WTC11 (cell line): ENCODE measurements around the gene EIF2D. TPM values are rescaled to one million over a fixed set of nuclear protein-coding genes. Genes with fewer than 3 reads are reported as not detected.
A peak's percentile ranks its signal among the peaks of the same experiment; 100 is the strongest.

Experiments
- ETV6 ChIP-seq: sonication (generic); formaldehyde crosslinking; IDR thresholded peaks from 2 replicates; pipeline ENCODE4 v1.8.1; 2022; ENCODE audit warnings: mild to moderate bottlenecking, missing genetic modification reagents
- IRF2 ChIP-seq: sonication (generic); formaldehyde crosslinking; IDR thresholded peaks from 2 replicates; pipeline ENCODE4 v1.8.0; 2022; ENCODE audit warnings: low read depth, missing genetic modification reagents, borderline replicate concordance
- JUN ChIP-seq: sonication (generic); formaldehyde crosslinking; IDR thresholded peaks from 2 replicates; pipeline ENCODE4 v1.8.0; 2023; ENCODE audit warnings: mild to moderate bottlenecking, missing genetic modification reagents
- KAT7 ChIP-seq: sonication (generic); formaldehyde crosslinking; IDR thresholded peaks from 2 replicates; pipeline ENCODE4 v1.8.1; 2023; ENCODE audit warnings: missing genetic modification reagents, mild to moderate bottlenecking, borderline replicate concordance
- MXD4 ChIP-seq: fragments of 250-450 bp; sonication (Bioruptor Pico); IDR thresholded peaks from 2 replicates; pipeline ENCODE4 v1.8.0; 2021; ENCODE audit warnings: mild to moderate bottlenecking, moderate library complexity, borderline replicate concordance
- NFE2L1 ChIP-seq: sonication (generic); formaldehyde crosslinking; IDR thresholded peaks from 2 replicates; pipeline ENCODE4 v1.8.1; 2023; ENCODE audit warnings: missing genetic modification reagents
- NR2C2 ChIP-seq: sonication (generic); formaldehyde crosslinking; IDR thresholded peaks from 2 replicates; pipeline ENCODE4 v1.8.0; 2022; ENCODE audit warnings: mild to moderate bottlenecking, missing genetic modification reagents
- PRRX2 ChIP-seq: fragments of 250-450 bp; sonication (Bioruptor Pico); IDR thresholded peaks from 2 replicates; pipeline ENCODE4 v1.8.0; 2021; ENCODE audit warnings: mild to moderate bottlenecking
- SMAD3 ChIP-seq: sonication (generic); formaldehyde crosslinking; IDR thresholded peaks from 2 replicates; pipeline ENCODE4 v1.8.0; 2022; ENCODE audit warnings: missing genetic modification reagents, mild to moderate bottlenecking, borderline replicate concordance
- SOX15 ChIP-seq: fragments of 250-450 bp; sonication (Bioruptor Pico); IDR thresholded peaks from 2 replicates; pipeline ENCODE4 v1.9.0; 2021; ENCODE audit warnings: mild to moderate bottlenecking
- TCF7 ChIP-seq: sonication (generic); formaldehyde crosslinking; IDR thresholded peaks from 2 replicates; pipeline ENCODE4 v1.8.0; 2022; ENCODE audit warnings: mild to moderate bottlenecking, low read depth, missing genetic modification reagents, moderate library complexity
- TEAD4 ChIP-seq: sonication (generic); formaldehyde crosslinking; IDR thresholded peaks from 2 replicates; pipeline ENCODE4 v1.8.0; 2022; ENCODE audit warnings: mild to moderate bottlenecking, missing genetic modification reagents
- ZBTB21 ChIP-seq: sonication (generic); formaldehyde crosslinking; IDR thresholded peaks from 2 replicates; pipeline ENCODE4 v1.8.1; 2023; ENCODE audit warnings: mild to moderate bottlenecking, missing genetic modification reagents, borderline replicate concordance
- ZNF219 ChIP-seq: sonication (generic); formaldehyde crosslinking; IDR thresholded peaks from 2 replicates; pipeline ENCODE4 v1.8.0; 2023; ENCODE audit warnings: missing genetic modification reagents, mild to moderate bottlenecking, borderline replicate concordance
- ZNF232 ChIP-seq: sonication (generic); formaldehyde crosslinking; IDR thresholded peaks from 2 replicates; pipeline ENCODE4 v1.8.0; 2022; ENCODE audit warnings: mild to moderate bottlenecking, missing genetic modification reagents
- ZNF263 ChIP-seq: sonication (generic); formaldehyde crosslinking; IDR thresholded peaks from 2 replicates; pipeline ENCODE4 v1.8.1; 2022; ENCODE audit warnings: low read depth, mild to moderate bottlenecking, moderate library complexity, missing genetic modification reagents
- ZNF317 ChIP-seq: sonication (generic); formaldehyde crosslinking; IDR thresholded peaks from 2 replicates; pipeline ENCODE4 v1.8.1; 2023; ENCODE audit warnings: low read depth, mild to moderate bottlenecking, moderate library complexity, missing genetic modification reagents, borderline replicate concordance
- ZNF423 ChIP-seq: fragments of 250-450 bp; sonication (Bioruptor Pico); IDR thresholded peaks from 2 replicates; pipeline ENCODE4 v2.1.2; 2022; ENCODE audit warnings: mild to moderate bottlenecking, moderate library complexity
- total RNA-seq: library from RNA; stranded (reverse); gene quantifications from 3 replicates; pipeline ENCODE4 v1.2.3, GENCODE V29; 2021
- TF ChIP-seq, protein P1 (sequence below): fragments of 250-450 bp; sonication (Bioruptor Pico); IDR thresholded peaks from 2 replicates; pipeline ENCODE4 v1.9.0; 2021; ENCODE audit warnings: mild to moderate bottlenecking
- TF ChIP-seq, protein P2 (sequence below): sonication (generic); formaldehyde crosslinking; IDR thresholded peaks from 2 replicates; pipeline ENCODE4 v1.8.0; 2022; ENCODE audit warnings: mild to moderate bottlenecking, missing genetic modification reagents
- TF ChIP-seq, protein P3 (sequence below): fragments of 250-450 bp; sonication (Bioruptor Pico); IDR thresholded peaks from 2 replicates; pipeline ENCODE4 v1.9.0; 2021; ENCODE audit warnings: moderate library complexity, mild to moderate bottlenecking, inconsistent platforms, borderline replicate concordance
- TF ChIP-seq, protein P4 (sequence below): sonication (generic); formaldehyde crosslinking; IDR thresholded peaks from 2 replicates; pipeline ENCODE4 v1.8.0; 2023; ENCODE audit warnings: mild to moderate bottlenecking, missing genetic modification reagents
- TF ChIP-seq, protein P5 (sequence below): sonication (generic); formaldehyde crosslinking; IDR thresholded peaks from 2 replicates; pipeline ENCODE4 v1.8.0; 2022; ENCODE audit warnings: mild to moderate bottlenecking, missing genetic modification reagents
- TF ChIP-seq, protein P6 (sequence below): sonication (generic); formaldehyde crosslinking; IDR thresholded peaks from 2 replicates; pipeline ENCODE4 v1.8.0; 2023; ENCODE audit warnings: missing genetic modification reagents, mild to moderate bottlenecking, borderline replicate concordance
- TF ChIP-seq, protein P7 (sequence below): sonication (generic); formaldehyde crosslinking; IDR thresholded peaks from 2 replicates; pipeline ENCODE4 v1.8.0; 2022; ENCODE audit warnings: mild to moderate bottlenecking, missing genetic modification reagents

EIF2D gene
- total RNA-seq, 1 experiment from 2014 or later = 35.7 TPM

DNA sequence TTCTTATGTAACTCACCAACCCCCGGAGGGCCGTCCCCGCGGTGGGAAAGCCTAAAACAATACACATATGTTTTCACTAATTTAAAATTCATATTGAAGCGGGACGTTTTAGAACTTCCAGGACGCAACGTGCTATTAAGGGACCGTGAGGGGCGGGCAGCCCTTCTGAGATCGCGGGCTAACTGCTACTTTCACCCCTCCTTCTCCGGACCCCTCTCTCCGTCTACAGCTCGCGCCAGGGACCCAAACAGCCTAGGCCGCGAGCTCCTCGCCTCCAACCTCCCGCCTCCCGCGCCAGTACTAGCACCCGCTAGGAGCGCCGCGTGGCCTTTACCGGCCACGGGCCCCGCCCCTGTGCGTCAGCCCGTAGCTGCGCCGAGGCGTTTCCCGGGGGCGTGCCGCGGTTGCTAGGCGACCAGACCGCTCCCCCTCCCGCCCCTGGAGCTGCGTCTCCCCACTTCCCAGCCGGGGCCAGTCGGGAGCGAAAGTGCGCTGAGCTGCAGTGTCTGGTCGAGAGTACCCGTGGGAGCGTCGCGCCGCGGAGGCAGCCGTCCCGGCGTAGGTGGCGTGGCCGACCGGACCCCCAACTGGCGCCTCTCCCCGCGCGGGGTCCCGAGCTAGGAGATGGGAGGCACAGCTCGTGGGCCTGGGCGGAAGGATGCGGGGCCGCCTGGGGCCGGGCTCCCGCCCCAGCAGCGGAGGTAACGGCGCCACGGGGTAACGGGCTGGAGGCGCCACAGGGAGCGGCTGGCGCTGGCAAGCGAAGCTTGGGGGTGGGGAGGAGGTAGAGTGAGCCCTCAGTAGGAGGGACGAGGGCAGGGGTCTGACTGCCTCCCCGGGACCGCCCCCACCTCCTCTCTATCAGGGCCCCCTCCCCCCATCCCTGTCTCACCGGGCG lies 23.1 kb upstream of the EIF2D start, which contains the start of gene DYRK3 (continued):
- TF ChIP-seq, protein P1, sequence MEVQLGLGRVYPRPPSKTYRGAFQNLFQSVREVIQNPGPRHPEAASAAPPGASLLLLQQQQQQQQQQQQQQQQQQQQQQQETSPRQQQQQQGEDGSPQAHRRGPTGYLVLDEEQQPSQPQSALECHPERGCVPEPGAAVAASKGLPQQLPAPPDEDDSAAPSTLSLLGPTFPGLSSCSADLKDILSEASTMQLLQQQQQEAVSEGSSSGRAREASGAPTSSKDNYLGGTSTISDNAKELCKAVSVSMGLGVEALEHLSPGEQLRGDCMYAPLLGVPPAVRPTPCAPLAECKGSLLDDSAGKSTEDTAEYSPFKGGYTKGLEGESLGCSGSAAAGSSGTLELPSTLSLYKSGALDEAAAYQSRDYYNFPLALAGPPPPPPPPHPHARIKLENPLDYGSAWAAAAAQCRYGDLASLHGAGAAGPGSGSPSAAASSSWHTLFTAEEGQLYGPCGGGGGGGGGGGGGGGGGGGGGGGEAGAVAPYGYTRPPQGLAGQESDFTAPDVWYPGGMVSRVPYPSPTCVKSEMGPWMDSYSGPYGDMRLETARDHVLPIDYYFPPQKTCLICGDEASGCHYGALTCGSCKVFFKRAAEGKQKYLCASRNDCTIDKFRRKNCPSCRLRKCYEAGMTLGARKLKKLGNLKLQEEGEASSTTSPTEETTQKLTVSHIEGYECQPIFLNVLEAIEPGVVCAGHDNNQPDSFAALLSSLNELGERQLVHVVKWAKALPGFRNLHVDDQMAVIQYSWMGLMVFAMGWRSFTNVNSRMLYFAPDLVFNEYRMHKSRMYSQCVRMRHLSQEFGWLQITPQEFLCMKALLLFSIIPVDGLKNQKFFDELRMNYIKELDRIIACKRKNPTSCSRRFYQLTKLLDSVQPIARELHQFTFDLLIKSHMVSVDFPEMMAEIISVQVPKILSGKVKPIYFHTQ (CRISPR knock-in tag) = no peak
- TF ChIP-seq ZNF317 (CRISPR knock-in tag) (no peak), PRRX2 (CRISPR knock-in tag) (no peak), ZNF219 (CRISPR knock-in tag) (no peak), TEAD4 (CRISPR knock-in tag) (no peak), KAT7 (CRISPR knock-in tag) (no peak), NR2C2 (no peak), MXD4 (CRISPR knock-in tag) (no peak), ETV6 (CRISPR knock-in tag) (peak; percentile 91), NFE2L1 (CRISPR knock-in tag) (no peak), ZBTB21 (CRISPR knock-in tag) (no peak), JUN (CRISPR knock-in tag) (no peak), ZNF232 (CRISPR knock-in tag) (peak; percentile 93; the same call in 1 of the 2 replicates), SOX15 (no peak), ZNF423 (CRISPR knock-in tag) (peak; percentile 63), IRF2 (CRISPR knock-in tag) (no peak), TCF7 (CRISPR knock-in tag) (no peak), SMAD3 (CRISPR knock-in tag) (no peak; the same call in 1 of the 2 replicates), ZNF263 (CRISPR knock-in tag) (no peak)
- TF ChIP-seq, protein P2, sequence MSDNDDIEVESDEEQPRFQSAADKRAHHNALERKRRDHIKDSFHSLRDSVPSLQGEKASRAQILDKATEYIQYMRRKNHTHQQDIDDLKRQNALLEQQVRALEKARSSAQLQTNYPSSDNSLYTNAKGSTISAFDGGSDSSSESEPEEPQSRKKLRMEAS = peak; percentile 98
- TF ChIP-seq, protein P3, sequence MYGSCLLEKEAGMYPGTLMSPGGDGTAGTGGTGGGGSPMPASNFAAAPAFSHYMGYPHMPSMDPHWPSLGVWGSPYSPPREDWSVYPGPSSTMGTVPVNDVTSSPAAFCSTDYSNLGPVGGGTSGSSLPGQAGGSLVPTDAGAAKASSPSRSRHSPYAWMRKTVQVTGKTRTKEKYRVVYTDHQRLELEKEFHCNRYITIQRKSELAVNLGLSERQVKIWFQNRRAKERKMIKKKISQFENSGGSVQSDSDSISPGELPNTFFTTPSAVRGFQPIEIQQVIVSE (CRISPR knock-in tag) = no peak
- TF ChIP-seq, protein P4, sequence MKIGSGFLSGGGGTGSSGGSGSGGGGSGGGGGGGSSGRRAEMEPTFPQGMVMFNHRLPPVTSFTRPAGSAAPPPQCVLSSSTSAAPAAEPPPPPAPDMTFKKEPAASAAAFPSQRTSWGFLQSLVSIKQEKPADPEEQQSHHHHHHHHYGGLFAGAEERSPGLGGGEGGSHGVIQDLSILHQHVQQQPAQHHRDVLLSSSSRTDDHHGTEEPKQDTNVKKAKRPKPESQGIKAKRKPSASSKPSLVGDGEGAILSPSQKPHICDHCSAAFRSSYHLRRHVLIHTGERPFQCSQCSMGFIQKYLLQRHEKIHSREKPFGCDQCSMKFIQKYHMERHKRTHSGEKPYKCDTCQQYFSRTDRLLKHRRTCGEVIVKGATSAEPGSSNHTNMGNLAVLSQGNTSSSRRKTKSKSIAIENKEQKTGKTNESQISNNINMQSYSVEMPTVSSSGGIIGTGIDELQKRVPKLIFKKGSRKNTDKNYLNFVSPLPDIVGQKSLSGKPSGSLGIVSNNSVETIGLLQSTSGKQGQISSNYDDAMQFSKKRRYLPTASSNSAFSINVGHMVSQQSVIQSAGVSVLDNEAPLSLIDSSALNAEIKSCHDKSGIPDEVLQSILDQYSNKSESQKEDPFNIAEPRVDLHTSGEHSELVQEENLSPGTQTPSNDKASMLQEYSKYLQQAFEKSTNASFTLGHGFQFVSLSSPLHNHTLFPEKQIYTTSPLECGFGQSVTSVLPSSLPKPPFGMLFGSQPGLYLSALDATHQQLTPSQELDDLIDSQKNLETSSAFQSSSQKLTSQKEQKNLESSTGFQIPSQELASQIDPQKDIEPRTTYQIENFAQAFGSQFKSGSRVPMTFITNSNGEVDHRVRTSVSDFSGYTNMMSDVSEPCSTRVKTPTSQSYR (CRISPR knock-in tag) = peak; percentile 10
- TF ChIP-seq, protein P5, sequence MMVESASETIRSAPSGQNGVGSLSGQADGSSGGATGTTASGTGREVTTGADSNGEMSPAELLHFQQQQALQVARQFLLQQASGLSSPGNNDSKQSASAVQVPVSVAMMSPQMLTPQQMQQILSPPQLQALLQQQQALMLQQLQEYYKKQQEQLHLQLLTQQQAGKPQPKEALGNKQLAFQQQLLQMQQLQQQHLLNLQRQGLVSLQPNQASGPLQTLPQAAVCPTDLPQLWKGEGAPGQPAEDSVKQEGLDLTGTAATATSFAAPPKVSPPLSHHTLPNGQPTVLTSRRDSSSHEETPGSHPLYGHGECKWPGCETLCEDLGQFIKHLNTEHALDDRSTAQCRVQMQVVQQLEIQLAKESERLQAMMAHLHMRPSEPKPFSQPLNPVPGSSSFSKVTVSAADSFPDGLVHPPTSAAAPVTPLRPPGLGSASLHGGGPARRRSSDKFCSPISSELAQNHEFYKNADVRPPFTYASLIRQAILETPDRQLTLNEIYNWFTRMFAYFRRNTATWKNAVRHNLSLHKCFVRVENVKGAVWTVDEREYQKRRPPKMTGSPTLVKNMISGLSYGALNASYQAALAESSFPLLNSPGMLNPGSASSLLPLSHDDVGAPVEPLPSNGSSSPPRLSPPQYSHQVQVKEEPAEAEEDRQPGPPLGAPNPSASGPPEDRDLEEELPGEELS (CRISPR knock-in tag) = peak; percentile 87
- TF ChIP-seq, protein P6, sequence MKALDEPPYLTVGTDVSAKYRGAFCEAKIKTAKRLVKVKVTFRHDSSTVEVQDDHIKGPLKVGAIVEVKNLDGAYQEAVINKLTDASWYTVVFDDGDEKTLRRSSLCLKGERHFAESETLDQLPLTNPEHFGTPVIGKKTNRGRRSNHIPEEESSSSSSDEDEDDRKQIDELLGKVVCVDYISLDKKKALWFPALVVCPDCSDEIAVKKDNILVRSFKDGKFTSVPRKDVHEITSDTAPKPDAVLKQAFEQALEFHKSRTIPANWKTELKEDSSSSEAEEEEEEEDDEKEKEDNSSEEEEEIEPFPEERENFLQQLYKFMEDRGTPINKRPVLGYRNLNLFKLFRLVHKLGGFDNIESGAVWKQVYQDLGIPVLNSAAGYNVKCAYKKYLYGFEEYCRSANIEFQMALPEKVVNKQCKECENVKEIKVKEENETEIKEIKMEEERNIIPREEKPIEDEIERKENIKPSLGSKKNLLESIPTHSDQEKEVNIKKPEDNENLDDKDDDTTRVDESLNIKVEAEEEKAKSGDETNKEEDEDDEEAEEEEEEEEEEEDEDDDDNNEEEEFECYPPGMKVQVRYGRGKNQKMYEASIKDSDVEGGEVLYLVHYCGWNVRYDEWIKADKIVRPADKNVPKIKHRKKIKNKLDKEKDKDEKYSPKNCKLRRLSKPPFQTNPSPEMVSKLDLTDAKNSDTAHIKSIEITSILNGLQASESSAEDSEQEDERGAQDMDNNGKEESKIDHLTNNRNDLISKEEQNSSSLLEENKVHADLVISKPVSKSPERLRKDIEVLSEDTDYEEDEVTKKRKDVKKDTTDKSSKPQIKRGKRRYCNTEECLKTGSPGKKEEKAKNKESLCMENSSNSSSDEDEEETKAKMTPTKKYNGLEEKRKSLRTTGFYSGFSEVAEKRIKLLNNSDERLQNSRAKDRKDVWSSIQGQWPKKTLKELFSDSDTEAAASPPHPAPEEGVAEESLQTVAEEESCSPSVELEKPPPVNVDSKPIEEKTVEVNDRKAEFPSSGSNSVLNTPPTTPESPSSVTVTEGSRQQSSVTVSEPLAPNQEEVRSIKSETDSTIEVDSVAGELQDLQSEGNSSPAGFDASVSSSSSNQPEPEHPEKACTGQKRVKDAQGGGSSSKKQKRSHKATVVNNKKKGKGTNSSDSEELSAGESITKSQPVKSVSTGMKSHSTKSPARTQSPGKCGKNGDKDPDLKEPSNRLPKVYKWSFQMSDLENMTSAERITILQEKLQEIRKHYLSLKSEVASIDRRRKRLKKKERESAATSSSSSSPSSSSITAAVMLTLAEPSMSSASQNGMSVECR (CRISPR knock-in tag) = peak; percentile 45; the same call in 1 of the 2 replicates
- TF ChIP-seq, protein P7, sequence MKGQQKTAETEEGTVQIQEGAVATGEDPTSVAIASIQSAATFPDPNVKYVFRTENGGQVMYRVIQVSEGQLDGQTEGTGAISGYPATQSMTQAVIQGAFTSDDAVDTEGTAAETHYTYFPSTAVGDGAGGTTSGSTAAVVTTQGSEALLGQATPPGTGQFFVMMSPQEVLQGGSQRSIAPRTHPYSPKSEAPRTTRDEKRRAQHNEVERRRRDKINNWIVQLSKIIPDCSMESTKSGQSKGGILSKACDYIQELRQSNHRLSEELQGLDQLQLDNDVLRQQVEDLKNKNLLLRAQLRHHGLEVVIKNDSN (CRISPR knock-in tag) = peak; percentile 71; the same call in 1 of the 2 replicates
